ENCODE measurements around the gene MMP2. TPM values are rescaled to one million over a fixed set of nuclear protein-coding genes. Genes with fewer than 3 reads are reported as not detected.

The MMP2 gene
- total RNA-seq, 4 donors from 2014 or later, result 52.2 to 214 (median 123) TPM

- no peaks in the 10 kb centered on the region for H3K36me3 ChIP-seq
- no peak overlapping the region for H3K4me3 ChIP-seq
- no peak overlapping the region for H3K27ac ChIP-seq
- TF ChIP-seq CTCF (IDR thresholded peaks at IDR 0.05), result no peak
- no peak for TF ChIP-seq POLR2A (IDR thresholded peaks at IDR 0.05)
- no peaks in the 10 kb centered on the region for H3K9me3 ChIP-seq
- DNase-seq, result no peak
- H3K27me3 ChIP-seq, result no peaks in the 10 kb centered on the region
- no peaks in the 10 kb centered on the region for H3K4me1 ChIP-seq
Observed at GRCh38 chr16:55540221-55540620, 61.2 kb downstream of the MMP2 start.

DNA sequence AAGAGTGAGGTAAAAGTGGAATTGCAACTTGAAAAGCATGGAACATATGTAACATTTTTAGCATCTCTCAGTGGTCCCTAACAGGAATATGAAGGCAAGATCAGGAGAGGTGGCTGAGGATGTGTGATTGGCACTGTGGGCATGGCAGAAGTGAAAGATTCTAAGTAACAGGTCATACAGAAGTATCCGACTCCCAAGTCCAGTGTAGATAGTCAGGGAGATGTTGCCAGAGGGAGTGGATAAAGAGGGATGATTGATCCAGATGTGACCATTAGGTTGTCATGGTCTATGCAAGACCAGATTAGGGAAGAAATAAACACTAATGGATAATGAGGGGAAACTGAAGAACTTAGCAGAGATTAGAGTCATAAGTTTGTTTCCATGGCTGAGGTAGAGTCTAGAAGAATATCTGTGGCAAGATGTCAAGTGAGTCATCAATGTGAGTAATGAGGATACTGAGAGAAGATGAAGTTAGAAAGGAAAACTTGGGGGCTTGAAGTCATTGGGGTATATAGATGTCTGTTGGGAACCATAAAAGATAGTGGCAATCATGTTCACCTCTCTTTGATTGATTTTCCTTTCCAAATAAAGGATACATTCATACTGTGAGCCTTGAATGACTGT, 63.6 kb downstream of the MMP2 start:
- Histone ChIP-seq H3K27me3 (no peaks in the 10 kb centered on the region), H3K27ac (no peak overlapping the region), H3K4me1 (no peaks in the 10 kb centered on the region), H3K36me3 (no peaks in the 10 kb centered on the region), H3K4me3 (no peak overlapping the region), H3K9me3 (no peaks in the 10 kb centered on the region)
- no peak for DNase-seq
- no peak for TF ChIP-seq CTCF (IDR thresholded peaks at IDR 0.05)
- TF ChIP-seq POLR2A (IDR thresholded peaks at IDR 0.05), result no peak

- peak in 4 of 6 experiments; percentile 15 to 53 (median 47) for TF ChIP-seq CTCF (IDR thresholded peaks at IDR 0.05)
- no peak for TF ChIP-seq POLR2A (IDR thresholded peaks at IDR 0.05)
- DNase-seq, result no peak
- H3K27me3 ChIP-seq, result no peaks in the 10 kb centered on the region
Observed at GRCh38 chr16:55543472-55543871, 64.5 kb downstream of the MMP2 start.

DNA sequence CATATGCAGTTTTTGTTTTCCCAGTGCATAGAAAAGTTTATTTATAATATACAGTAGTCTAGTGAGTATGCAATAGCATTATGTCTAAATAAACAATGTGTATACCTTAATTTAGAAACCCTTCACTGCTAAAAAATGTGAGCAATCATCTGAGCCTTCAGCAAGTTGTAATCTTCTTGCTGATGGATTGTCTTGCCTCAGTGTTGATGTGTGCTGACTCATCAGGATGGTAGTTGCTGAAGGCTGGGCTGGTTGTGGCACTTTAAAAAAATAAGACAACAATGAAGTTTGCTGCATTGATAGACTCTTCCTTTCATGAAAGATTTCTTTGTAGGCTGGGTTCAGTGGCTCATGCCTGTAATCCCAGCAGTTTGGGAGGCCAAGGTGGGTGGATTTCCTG, 73.6 kb downstream of the MMP2 start:
- no peak for TF ChIP-seq POLR2A (IDR thresholded peaks at IDR 0.05)
- TF ChIP-seq CTCF (IDR thresholded peaks at IDR 0.05), result no peak
- Histone ChIP-seq H3K9me3 (no peaks in the 10 kb centered on the region), H3K4me1 (no peaks in the 10 kb centered on the region), H3K4me3 (no peak overlapping the region), H3K36me3 (peaks cover 0 to 5% (median 0%) of the 10 kb centered on the region in 3 donors), H3K27me3 (no peaks in the 10 kb centered on the region), H3K27ac (no peak overlapping the region)
- no peak for DNase-seq

More at GRCh38 chr16:55543472-55543871, 64.5 kb downstream of the MMP2 start:
- H3K9me3 ChIP-seq, result no peaks in the 10 kb centered on the region
- no peak overlapping the region for H3K27ac ChIP-seq
- H3K36me3 ChIP-seq, result no peaks in the 10 kb centered on the region
- no peak overlapping the region for H3K4me3 ChIP-seq
- no peaks in the 10 kb centered on the region for H3K4me1 ChIP-seq

DNA sequence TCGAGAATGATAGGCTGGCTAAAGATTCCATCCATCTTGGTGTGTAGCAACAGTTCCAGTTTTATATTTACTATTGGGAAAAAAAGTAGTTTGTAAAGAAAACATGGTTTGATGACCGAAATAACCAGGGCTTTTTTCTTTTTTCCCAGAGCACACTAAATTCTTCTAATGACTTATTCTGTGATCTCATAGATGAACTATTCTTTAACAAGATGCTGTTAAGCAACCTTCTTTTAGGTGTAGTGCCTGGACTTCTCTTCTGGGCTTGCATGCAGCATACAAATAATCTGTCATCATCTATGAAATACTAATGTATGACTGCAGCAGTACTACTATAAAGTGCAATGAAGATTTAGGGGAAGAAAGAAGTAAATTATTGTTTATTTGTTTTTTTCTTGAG, 76.4 kb downstream of the MMP2 start:
- Histone ChIP-seq H3K9me3 (no peaks in the 10 kb centered on the region), H3K27ac (no peak overlapping the region), H3K4me3 (no peak overlapping the region), H3K27me3 (no peaks in the 10 kb centered on the region), H3K36me3 (peaks cover 0 to 5% (median 0%) of the 10 kb centered on the region in 3 donors), H3K4me1 (no peaks in the 10 kb centered on the region)
- TF ChIP-seq POLR2A (IDR thresholded peaks at IDR 0.05) (no peak), CTCF (IDR thresholded peaks at IDR 0.05) (no peak)
- DNase-seq, result no peak

Other genes starting within 250 kb of the MMP2 start
- 1 to 10 TPM in 1 of 4 donors, under 1 TPM in 1, not detected in 2; 0.57 to 3.5 TPM for gene IRX6, start 155.0 kb upstream of the MMP2 start, total RNA-seq
- 10 to 100 TPM in 2 of 4 donors, 1 to 10 TPM in 2; 4.6 to 66.0 (median 10.9) TPM for gene LPCAT2, start 29.9 kb downstream of the MMP2 start, total RNA-seq
- gene CAPNS2, start 87.5 kb downstream of the MMP2 start, total RNA-seq, result 1 to 10 TPM in 3 of 4 donors, not detected in 1; 1.3 to 5.8 (median 2.3) TPM
- gene SLC6A2, start 176.8 kb downstream of the MMP2 start, total RNA-seq, result not detected

Measured in Peyer's patch (tissue), 4 donors.